OCI-LY1 (cell line): ENCODE data around the gene TCF4.

Experiments used
- EZH2 ChIP-seq: fragments of 200-600 bp; sonication (generic), shearing (Covaris generic); IDR thresholded peaks from 2 replicates; pipeline ENCODE4 v1.8.0; 2017; ENCODE audit warnings: borderline replicate concordance, mixed run types, mild to moderate bottlenecking, antibody characterized with exemption, low read length, moderate library complexity, mixed read lengths
- TF ChIP-seq, protein P1 (sequence below): fragments of 200-600 bp; sonication (generic), shearing (Covaris generic); IDR thresholded peaks from 2 replicates; pipeline ENCODE4 v1.5.1; 2017; ENCODE audit warnings: mild to moderate bottlenecking, antibody characterized with exemption, low read length, moderate library complexity, mixed read lengths

DNA sequence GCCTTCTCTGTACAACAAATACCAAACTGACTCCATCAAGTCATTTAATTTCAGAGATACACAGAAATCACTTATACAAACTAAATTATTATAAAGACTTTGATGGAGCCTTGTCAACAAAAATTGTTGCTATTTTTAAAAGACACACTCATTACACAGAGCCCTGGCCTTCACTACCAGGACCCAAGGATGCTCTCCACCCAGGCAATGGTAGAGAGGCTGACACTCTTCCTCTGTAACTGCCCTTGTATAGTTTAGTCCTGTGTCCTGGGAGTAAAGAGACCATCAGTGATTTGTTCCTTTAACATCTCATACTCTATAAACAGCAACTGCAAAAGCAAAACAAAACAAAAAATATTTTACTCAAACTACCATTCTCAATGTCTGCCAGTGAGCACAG, 173.5 kb downstream of the TCF4 start:
- TF ChIP-seq, protein P1, sequence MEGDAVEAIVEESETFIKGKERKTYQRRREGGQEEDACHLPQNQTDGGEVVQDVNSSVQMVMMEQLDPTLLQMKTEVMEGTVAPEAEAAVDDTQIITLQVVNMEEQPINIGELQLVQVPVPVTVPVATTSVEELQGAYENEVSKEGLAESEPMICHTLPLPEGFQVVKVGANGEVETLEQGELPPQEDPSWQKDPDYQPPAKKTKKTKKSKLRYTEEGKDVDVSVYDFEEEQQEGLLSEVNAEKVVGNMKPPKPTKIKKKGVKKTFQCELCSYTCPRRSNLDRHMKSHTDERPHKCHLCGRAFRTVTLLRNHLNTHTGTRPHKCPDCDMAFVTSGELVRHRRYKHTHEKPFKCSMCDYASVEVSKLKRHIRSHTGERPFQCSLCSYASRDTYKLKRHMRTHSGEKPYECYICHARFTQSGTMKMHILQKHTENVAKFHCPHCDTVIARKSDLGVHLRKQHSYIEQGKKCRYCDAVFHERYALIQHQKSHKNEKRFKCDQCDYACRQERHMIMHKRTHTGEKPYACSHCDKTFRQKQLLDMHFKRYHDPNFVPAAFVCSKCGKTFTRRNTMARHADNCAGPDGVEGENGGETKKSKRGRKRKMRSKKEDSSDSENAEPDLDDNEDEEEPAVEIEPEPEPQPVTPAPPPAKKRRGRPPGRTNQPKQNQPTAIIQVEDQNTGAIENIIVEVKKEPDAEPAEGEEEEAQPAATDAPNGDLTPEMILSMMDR: no peak
- TF ChIP-seq EZH2: no peak
